ENCODE results near the gene GNG12.

The GNG12 gene

GRCh38 chr1:67683316-67683715 is 150.0 kb downstream of the GNG12 start:
- TF ChIP-seq TAF1 (IDR thresholded peaks at IDR 0.05; ENCODE audit: low read depth, low read length) = no peak
- TF ChIP-seq PAX5 (IDR thresholded peaks at IDR 0.05; ENCODE audit: insufficient read depth, low read length, severe bottlenecking) = no peak
- no peak for TF ChIP-seq POU2F2 (IDR thresholded peaks at IDR 0.05; ENCODE audit: low read depth, low read length)
- no peak for TF ChIP-seq SPI1 (IDR thresholded peaks at IDR 0.05; ENCODE audit: low read depth, low read length)
- no peak for TF ChIP-seq POLR2A (IDR thresholded peaks at IDR 0.05; ENCODE audit: low read depth, low read length)
- no peak for TF ChIP-seq POLR2AphosphoS5 (IDR thresholded peaks at IDR 0.05; ENCODE audit: low read depth, low read length)
- no peak for FAIRE-seq
- DNase-seq (ENCODE audit: insufficient read length, low spot score) = no peak

GRCh38 chr1:67682659-67683197 is 150.5 kb downstream of the GNG12 start:
- FAIRE-seq = no peak
- TF ChIP-seq PAX5 (IDR thresholded peaks at IDR 0.05; ENCODE audit: insufficient read depth, low read length, severe bottlenecking) (no peak), SPI1 (IDR thresholded peaks at IDR 0.05; ENCODE audit: low read depth, low read length) (no peak), POLR2AphosphoS5 (IDR thresholded peaks at IDR 0.05; ENCODE audit: low read depth, low read length) (no peak)
- no peak for DNase-seq (ENCODE audit: insufficient read length, low spot score)

GRCh38 chr1:67680486-67680885 is 152.8 kb downstream of the GNG12 start:
- TF ChIP-seq PAX5 (IDR thresholded peaks at IDR 0.05; ENCODE audit: insufficient read depth, low read length, severe bottlenecking) (no peak), TAF1 (IDR thresholded peaks at IDR 0.05; ENCODE audit: low read depth, low read length) (no peak), SPI1 (IDR thresholded peaks at IDR 0.05; ENCODE audit: low read depth, low read length) (no peak), POU2F2 (IDR thresholded peaks at IDR 0.05; ENCODE audit: low read depth, low read length) (no peak), POLR2AphosphoS5 (IDR thresholded peaks at IDR 0.05; ENCODE audit: low read depth, low read length) (no peak), POLR2A (IDR thresholded peaks at IDR 0.05; ENCODE audit: low read depth, low read length) (no peak)
- FAIRE-seq (no peak), DNase-seq (ENCODE audit: insufficient read length, low spot score) (no peak)

GRCh38 chr1:67679691-67680090 is 153.6 kb downstream of the GNG12 start:
- TF ChIP-seq TAF1 (IDR thresholded peaks at IDR 0.05; ENCODE audit: low read depth, low read length) (no peak), POU2F2 (IDR thresholded peaks at IDR 0.05; ENCODE audit: low read depth, low read length) (no peak), PAX5 (IDR thresholded peaks at IDR 0.05; ENCODE audit: insufficient read depth, low read length, severe bottlenecking) (no peak), POLR2A (IDR thresholded peaks at IDR 0.05; ENCODE audit: low read depth, low read length) (no peak), POLR2AphosphoS5 (IDR thresholded peaks at IDR 0.05; ENCODE audit: low read depth, low read length) (no peak), SPI1 (IDR thresholded peaks at IDR 0.05; ENCODE audit: low read depth, low read length) (no peak)
- no peak for DNase-seq (ENCODE audit: insufficient read length, low spot score)
- FAIRE-seq = no peak

GRCh38 chr1:67677930-67678329 is 155.3 kb downstream of the GNG12 start:
- FAIRE-seq = no peak

GRCh38 chr1:67677408-67677807 is 155.9 kb downstream of the GNG12 start:
- DNase-seq (ENCODE audit: insufficient read length, low spot score) = no peak
- no peak for FAIRE-seq
- TF ChIP-seq POU2F2 (IDR thresholded peaks at IDR 0.05; ENCODE audit: low read depth, low read length) (no peak), TAF1 (IDR thresholded peaks at IDR 0.05; ENCODE audit: low read depth, low read length) (no peak), POLR2A (IDR thresholded peaks at IDR 0.05; ENCODE audit: low read depth, low read length) (no peak), POLR2AphosphoS5 (IDR thresholded peaks at IDR 0.05; ENCODE audit: low read depth, low read length) (no peak), SPI1 (IDR thresholded peaks at IDR 0.05; ENCODE audit: low read depth, low read length) (no peak), PAX5 (IDR thresholded peaks at IDR 0.05; ENCODE audit: insufficient read depth, low read length, severe bottlenecking) (no peak)

More at GRCh38 chr1:67677930-67678329, 155.3 kb downstream of the GNG12 start:
- TF ChIP-seq POU2F2 (IDR thresholded peaks at IDR 0.05; ENCODE audit: low read depth, low read length) = no peak
- no peak for TF ChIP-seq POLR2AphosphoS5 (IDR thresholded peaks at IDR 0.05; ENCODE audit: low read depth, low read length)
- TF ChIP-seq PAX5 (IDR thresholded peaks at IDR 0.05; ENCODE audit: insufficient read depth, low read length, severe bottlenecking) = no peak
- TF ChIP-seq TAF1 (IDR thresholded peaks at IDR 0.05; ENCODE audit: low read depth, low read length) = no peak
- no peak for TF ChIP-seq POLR2A (IDR thresholded peaks at IDR 0.05; ENCODE audit: low read depth, low read length)
- no peak for TF ChIP-seq SPI1 (IDR thresholded peaks at IDR 0.05; ENCODE audit: low read depth, low read length)
- no peak for DNase-seq (ENCODE audit: insufficient read length, low spot score)

GRCh38 chr1:67676946-67677345 is 156.3 kb downstream of the GNG12 start:
- no peak for DNase-seq (ENCODE audit: insufficient read length, low spot score)
- TF ChIP-seq POLR2AphosphoS5 (IDR thresholded peaks at IDR 0.05; ENCODE audit: low read depth, low read length) = no peak
- no peak for TF ChIP-seq TAF1 (IDR thresholded peaks at IDR 0.05; ENCODE audit: low read depth, low read length)
- no peak for TF ChIP-seq SPI1 (IDR thresholded peaks at IDR 0.05; ENCODE audit: low read depth, low read length)
- no peak for TF ChIP-seq POU2F2 (IDR thresholded peaks at IDR 0.05; ENCODE audit: low read depth, low read length)
- TF ChIP-seq POLR2A (IDR thresholded peaks at IDR 0.05; ENCODE audit: low read depth, low read length) = no peak
- no peak for TF ChIP-seq PAX5 (IDR thresholded peaks at IDR 0.05; ENCODE audit: insufficient read depth, low read length, severe bottlenecking)
- FAIRE-seq = no peak

- FAIRE-seq (no peak), DNase-seq (ENCODE audit: insufficient read length, low spot score) (no peak)
- TF ChIP-seq SPI1 (IDR thresholded peaks at IDR 0.05; ENCODE audit: low read depth, low read length) (no peak), POLR2AphosphoS5 (IDR thresholded peaks at IDR 0.05; ENCODE audit: low read depth, low read length) (no peak), POLR2A (IDR thresholded peaks at IDR 0.05; ENCODE audit: low read depth, low read length) (no peak)
Measured at GRCh38 chr1:67676287-67676686, 157.0 kb downstream of the GNG12 start.

GRCh38 chr1:67675800-67676199 is 157.5 kb downstream of the GNG12 start:
- TF ChIP-seq PAX5 (IDR thresholded peaks at IDR 0.05; ENCODE audit: insufficient read depth, low read length, severe bottlenecking) (no peak), TAF1 (IDR thresholded peaks at IDR 0.05; ENCODE audit: low read depth, low read length) (no peak), POLR2A (IDR thresholded peaks at IDR 0.05; ENCODE audit: low read depth, low read length) (no peak), POU2F2 (IDR thresholded peaks at IDR 0.05; ENCODE audit: low read depth, low read length) (no peak), POLR2AphosphoS5 (IDR thresholded peaks at IDR 0.05; ENCODE audit: low read depth, low read length) (no peak), SPI1 (IDR thresholded peaks at IDR 0.05; ENCODE audit: low read depth, low read length) (no peak)
- DNase-seq (ENCODE audit: insufficient read length, low spot score) (no peak), FAIRE-seq (no peak)

Measured in GM12891 (cell line).